Glutamatergic neuron (in vitro differentiated cells): Measurements from ENCODE around the gene STRIP1. TPM values are rescaled to one million over a fixed set of nuclear protein-coding genes. Genes with fewer than 3 reads are reported as not detected.

Source experiments
- DNase-seq: peaks from one replicate; pipeline ENCODE4 v3.0.0; 2022
- H3K27ac Mint-ChIP-seq: one replicate; pipeline ENCODE4 v1.8.0; 2020; ENCODE audit warnings: mild to moderate bottlenecking, mixed read lengths, inconsistent platforms; ENCODE audit not compliant: unreplicated experiment
- H3K27me3 Mint-ChIP-seq: one replicate; pipeline ENCODE4 v1.8.0; 2020; ENCODE audit warnings: mild to moderate bottlenecking, moderate library complexity, mixed read lengths, inconsistent platforms; ENCODE audit not compliant: unreplicated experiment
- H3K36me3 Mint-ChIP-seq: one replicate; pipeline ENCODE4 v1.8.0; 2020; ENCODE audit warnings: mild to moderate bottlenecking, mixed read lengths, inconsistent platforms; ENCODE audit not compliant: unreplicated experiment
- H3K4me1 Mint-ChIP-seq: one replicate; pipeline ENCODE4 v1.8.0; 2020; ENCODE audit warnings: mild to moderate bottlenecking, low read depth, mixed read lengths, inconsistent platforms; ENCODE audit not compliant: unreplicated experiment
- H3K4me3 Mint-ChIP-seq: one replicate; pipeline ENCODE4 v1.8.0; 2020; ENCODE audit warnings: mild to moderate bottlenecking, mixed read lengths, inconsistent platforms; ENCODE audit not compliant: unreplicated experiment
- H3K9me3 Mint-ChIP-seq: one replicate; pipeline ENCODE4 v1.8.0; 2020; ENCODE audit warnings: mild to moderate bottlenecking, moderate library complexity, mixed read lengths, inconsistent platforms; ENCODE audit not compliant: unreplicated experiment
- total RNA-seq: library from RNA; stranded (reverse); fragmentation: NEBNext Ultra II Directional; extraction: Animal tissue kit (Norgen Biotek cat#: 25700); gene quantifications from one replicate; pipeline ENCODE4 v1.2.1, GENCODE V29; 2021; ENCODE audit not compliant: unreplicated experiment
- TF ChIP-seq, protein P1 (sequence below): fragments of 200-600 bp; sonication (generic); IDR thresholded peaks from one replicate; pipeline ENCODE4 v1.5.0; 2021; ENCODE audit not compliant: partially characterized antibody, unreplicated experiment

STRIP1 gene
- total RNA-seq, 1 donor from 2014 or later = 90.2 TPM

DNA sequence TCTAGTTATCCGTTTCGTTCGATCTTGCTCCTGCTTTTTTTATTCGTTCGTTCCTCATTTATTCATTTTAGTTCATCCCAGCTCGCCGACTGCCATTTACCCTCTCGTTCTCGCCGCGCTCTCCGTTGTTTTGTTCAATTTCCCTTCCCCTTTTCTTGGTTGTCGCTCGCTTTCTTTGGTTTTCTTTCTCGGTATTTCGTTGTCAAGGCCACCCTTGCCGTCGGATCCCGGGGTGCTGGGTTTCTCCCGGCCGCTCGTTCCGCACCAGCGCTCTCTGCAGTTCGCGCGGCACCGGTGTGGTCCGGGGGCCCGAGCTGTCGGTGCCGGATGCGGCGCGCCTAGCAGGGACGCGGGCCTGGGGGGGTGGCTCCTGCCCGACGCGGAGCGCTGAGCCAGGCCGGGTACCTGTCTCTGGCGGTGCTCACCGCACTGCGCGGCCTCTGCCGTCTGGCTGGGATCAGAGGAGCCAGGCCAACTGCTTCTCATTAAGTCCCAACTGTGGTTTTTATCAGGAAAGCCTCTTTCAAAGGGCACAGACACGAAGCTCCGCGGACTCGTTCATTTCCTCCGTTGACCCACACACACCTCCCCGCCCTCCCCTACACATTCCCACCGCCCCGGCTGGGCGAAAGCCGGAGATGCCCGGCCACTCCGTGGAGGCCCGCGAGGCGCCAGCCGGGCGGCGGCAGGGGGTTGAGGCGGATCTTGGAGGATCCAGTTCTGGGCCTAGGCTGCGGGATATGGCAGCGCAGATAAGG lies 34.4 kb downstream of the STRIP1 start:
- peaks cover 9% of the 10 kb centered on the region for H3K36me3 Mint-ChIP-seq
- DNase-seq = peak; percentile 39
- H3K4me1 Mint-ChIP-seq = peaks cover 4% of the 10 kb centered on the region
- H3K27me3 Mint-ChIP-seq = peaks cover 33% of the 10 kb centered on the region
- peaks cover 12% of the 10 kb centered on the region for H3K9me3 Mint-ChIP-seq
- peak overlapping the region; percentile 79 for H3K4me3 Mint-ChIP-seq
- peak overlapping the region; percentile 4 for H3K27ac Mint-ChIP-seq
- TF ChIP-seq, protein P1, sequence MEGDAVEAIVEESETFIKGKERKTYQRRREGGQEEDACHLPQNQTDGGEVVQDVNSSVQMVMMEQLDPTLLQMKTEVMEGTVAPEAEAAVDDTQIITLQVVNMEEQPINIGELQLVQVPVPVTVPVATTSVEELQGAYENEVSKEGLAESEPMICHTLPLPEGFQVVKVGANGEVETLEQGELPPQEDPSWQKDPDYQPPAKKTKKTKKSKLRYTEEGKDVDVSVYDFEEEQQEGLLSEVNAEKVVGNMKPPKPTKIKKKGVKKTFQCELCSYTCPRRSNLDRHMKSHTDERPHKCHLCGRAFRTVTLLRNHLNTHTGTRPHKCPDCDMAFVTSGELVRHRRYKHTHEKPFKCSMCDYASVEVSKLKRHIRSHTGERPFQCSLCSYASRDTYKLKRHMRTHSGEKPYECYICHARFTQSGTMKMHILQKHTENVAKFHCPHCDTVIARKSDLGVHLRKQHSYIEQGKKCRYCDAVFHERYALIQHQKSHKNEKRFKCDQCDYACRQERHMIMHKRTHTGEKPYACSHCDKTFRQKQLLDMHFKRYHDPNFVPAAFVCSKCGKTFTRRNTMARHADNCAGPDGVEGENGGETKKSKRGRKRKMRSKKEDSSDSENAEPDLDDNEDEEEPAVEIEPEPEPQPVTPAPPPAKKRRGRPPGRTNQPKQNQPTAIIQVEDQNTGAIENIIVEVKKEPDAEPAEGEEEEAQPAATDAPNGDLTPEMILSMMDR = no peak

DNA sequence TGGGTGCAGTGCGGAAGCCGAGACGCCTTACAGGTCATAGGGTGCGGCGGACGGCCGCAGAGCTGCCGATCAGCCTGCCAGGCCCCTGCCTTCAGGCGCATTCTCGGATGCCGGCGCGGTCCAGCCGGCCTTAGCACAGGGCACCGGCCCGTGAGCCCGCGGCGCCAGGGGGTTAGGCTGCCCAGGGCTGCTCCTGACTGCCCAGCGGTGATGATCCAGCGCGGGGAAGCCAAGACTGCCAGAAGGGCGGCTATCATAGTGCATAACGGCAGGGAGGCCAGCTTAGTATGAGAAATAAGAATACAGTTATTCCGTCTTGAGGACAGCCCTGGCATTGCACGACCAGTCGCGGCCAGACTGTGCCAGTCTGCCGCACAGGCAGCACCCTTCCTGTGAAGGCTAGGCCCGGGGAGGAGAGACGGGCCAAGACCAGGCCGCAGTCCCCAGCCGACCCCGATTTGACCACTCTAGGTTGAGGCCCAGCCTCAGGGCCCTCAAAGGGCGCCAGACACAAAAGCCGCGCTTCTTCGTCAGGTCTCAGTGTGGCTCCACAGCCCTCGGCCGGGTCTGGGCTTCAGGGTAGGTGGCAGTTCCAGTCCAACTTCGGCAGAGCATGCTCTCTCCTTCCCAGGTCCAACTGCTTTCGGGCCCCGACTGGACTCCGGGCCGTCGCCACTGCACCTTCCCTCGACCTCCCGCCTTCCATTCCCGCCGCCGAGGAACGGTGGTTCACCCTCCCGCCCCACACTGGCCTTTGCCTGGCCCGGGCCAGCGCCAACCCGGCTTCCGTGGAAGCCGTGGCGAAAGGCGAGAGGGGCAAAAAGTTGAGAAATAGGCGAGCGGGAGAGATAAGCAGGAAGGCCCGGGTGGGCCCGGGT lies 35.2 kb downstream of the STRIP1 start:
- DNase-seq = peak; percentile 40
- Mint-ChIP-seq H3K9me3 (peaks cover 10% of the 10 kb centered on the region), H3K36me3 (peaks cover 9% of the 10 kb centered on the region), H3K4me1 (peaks cover 4% of the 10 kb centered on the region), H3K27ac (no peak overlapping the region), H3K27me3 (peaks cover 33% of the 10 kb centered on the region), H3K4me3 (no peak overlapping the region)
- TF ChIP-seq, protein P1 = no peak

DNA sequence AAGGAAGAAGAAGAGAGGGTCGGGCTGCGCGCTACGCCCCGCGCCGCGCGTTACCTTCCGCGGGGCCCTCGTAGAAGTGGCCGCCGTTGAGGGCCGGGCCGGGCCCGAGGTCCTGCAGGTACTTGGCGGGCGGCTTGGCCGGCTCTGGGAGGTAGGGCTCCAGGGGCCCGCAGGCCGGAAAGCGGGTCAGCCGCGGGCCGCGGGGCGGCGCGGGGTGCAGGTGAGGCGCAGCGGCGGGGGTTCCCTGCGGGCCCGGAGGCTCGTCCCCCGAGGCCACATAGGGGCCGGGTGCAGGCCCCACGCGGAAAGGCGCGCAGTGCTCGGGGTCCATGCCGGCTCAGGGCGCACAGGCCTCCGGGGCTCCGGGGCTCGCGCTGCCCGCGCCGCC lies 35.9 kb downstream of the STRIP1 start:
- Mint-ChIP-seq H3K4me3 (no peak overlapping the region), H3K36me3 (peaks cover 9% of the 10 kb centered on the region)
- DNase-seq = no peak

GRCh38 chr1:110070671-110071242 lies 36.3 kb downstream of the STRIP1 start, which contains the start of gene ALX3:
Gene ALX3, minus strand, starts transcription at chr1:110070672. Its CDS starts 60 bp downstream, at chr1:110070612.
- H3K27ac Mint-ChIP-seq = no peak within 1 kb of the TSS
- peaks cover 9% of the 10 kb centered on the region for H3K36me3 Mint-ChIP-seq
- peak within 1 kb of the TSS; percentile 67 for H3K4me3 Mint-ChIP-seq
- peaks cover 4% of the 10 kb centered on the region for H3K4me1 Mint-ChIP-seq
- peaks cover 10% of the 10 kb centered on the region for H3K9me3 Mint-ChIP-seq
- TF ChIP-seq, protein P1 = no peak
- DNase-seq = no peak
- H3K27me3 Mint-ChIP-seq = peaks cover 31% of the 10 kb centered on the region

More for the DNA sequence above, 35.9 kb downstream of the STRIP1 start:
- no peak overlapping the region for H3K27ac Mint-ChIP-seq
- TF ChIP-seq, protein P1 = no peak
- H3K4me1 Mint-ChIP-seq = peaks cover 4% of the 10 kb centered on the region
- peaks cover 33% of the 10 kb centered on the region for H3K27me3 Mint-ChIP-seq
- H3K9me3 Mint-ChIP-seq = peaks cover 10% of the 10 kb centered on the region
